Globus pallidus (tissue), 1 donor: Measurements from ENCODE around the gene MYL4.

Experiments used
- DNase-seq: peaks from one replicate; pipeline ENCODE4 v3.0.0-alpha.2; 2015; ENCODE audit warnings: low spot score

Gene MYL4

GRCh38 chr17:47273245-47273644, 64.1 kb downstream of the MYL4 start:
- DNase-seq = no peak
